Stimulated activated effector memory CD8-positive, alpha-beta T cell treated with anti-CD3 and anti-CD28 coated beads, Interleukin-12 subunit alpha, Interleukin-12 subunit beta, amount 100 ng/mL, for 72 hours (primary cell): Measurements from ENCODE around the gene NUDT22.
"Not testable (repeated sequence)": the region's sequence is repeated elsewhere in the genome, so short reads cannot be mapped to it uniquely, and the experiment has no call there.

ENCODE experiments used
- ATAC-seq: fragments of 150-1000 bp; cut with Tn5 transposase; 2 replicates; pipeline ENCODE4 v1.10.0; 2021
- DNase-seq, 2 donors: peaks; one replicate each; pipeline ENCODE4 v3.0.0; 2021 to 2022; ENCODE audit warnings: low spot score in 2 of 2
- H3K27ac Mint-ChIP-seq: one replicate; pipeline ENCODE4 v1.8.0; 2022; ENCODE audit warnings: mild to moderate bottlenecking, mixed read lengths
- H3K36me3 Mint-ChIP-seq: one replicate; pipeline ENCODE4 v1.8.0; 2022; ENCODE audit warnings: mild to moderate bottlenecking, mixed read lengths
- H3K4me1 Mint-ChIP-seq: one replicate; pipeline ENCODE4 v1.8.0; 2022; ENCODE audit warnings: mixed read lengths
- H3K4me3 Mint-ChIP-seq: one replicate; pipeline ENCODE4 v1.8.0; 2022; ENCODE audit warnings: mild to moderate bottlenecking, mixed read lengths
- H3K9me3 Mint-ChIP-seq: one replicate; pipeline ENCODE4 v1.8.0; 2022; ENCODE audit warnings: mixed read lengths

The NUDT22 gene

DNA sequence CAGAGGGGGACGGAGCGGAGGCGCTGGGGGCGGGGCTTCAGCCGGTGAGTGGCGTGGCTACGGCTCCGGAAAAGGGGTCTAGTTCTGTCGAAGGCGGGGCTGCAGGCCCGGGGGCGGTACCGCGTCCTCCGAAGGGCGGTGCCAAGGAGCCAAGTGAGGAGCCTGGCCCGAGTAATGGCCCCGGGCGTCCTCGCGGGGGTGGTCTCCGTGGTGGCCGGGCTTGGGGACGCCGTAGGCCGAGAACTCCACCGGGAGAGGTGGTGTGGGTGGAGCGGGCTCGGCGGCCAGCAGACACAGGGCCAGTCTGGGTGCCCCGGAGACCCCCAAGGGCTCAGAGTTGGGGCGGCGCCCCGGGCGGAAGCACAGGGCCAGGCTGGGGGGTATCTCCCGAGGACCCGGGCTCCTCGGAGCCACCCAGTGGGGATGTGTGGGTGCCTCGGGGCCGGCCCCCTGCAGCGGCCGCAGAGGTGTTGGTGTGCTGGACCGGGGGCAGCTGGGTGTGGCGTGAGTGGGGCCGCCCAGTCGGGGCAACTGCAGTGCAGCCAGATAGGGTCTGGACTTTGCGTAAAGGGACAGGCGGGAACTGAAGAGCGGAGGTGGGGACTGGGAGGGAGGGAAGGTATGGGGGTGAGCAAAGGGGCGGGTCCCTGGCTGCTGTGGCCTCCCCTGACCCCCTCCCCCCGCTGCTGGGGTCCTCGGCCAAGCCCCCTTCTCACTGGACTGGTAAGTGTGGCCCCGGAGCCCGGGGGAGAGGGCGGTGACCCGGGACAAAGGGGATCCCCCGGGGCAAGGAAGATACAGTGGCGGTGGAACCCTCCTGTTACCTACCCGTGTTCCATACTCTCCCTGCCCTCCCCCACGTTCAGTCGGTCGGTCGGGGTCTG, 15.7 kb downstream of the NUDT22 start:
- peak overlapping the region; percentile 95 for H3K4me3 Mint-ChIP-seq
- peaks cover 87% of the 10 kb centered on the region for H3K36me3 Mint-ChIP-seq
- H3K27ac Mint-ChIP-seq, result peak overlapping the region; percentile 95
- no peaks in the 10 kb centered on the region for H3K9me3 Mint-ChIP-seq
- H3K4me1 Mint-ChIP-seq, result peaks cover 39% of the 10 kb centered on the region
- ATAC-seq (peak; percentile 6), DNase-seq (peak in 1 of 2 donors; percentile 33)

DNA sequence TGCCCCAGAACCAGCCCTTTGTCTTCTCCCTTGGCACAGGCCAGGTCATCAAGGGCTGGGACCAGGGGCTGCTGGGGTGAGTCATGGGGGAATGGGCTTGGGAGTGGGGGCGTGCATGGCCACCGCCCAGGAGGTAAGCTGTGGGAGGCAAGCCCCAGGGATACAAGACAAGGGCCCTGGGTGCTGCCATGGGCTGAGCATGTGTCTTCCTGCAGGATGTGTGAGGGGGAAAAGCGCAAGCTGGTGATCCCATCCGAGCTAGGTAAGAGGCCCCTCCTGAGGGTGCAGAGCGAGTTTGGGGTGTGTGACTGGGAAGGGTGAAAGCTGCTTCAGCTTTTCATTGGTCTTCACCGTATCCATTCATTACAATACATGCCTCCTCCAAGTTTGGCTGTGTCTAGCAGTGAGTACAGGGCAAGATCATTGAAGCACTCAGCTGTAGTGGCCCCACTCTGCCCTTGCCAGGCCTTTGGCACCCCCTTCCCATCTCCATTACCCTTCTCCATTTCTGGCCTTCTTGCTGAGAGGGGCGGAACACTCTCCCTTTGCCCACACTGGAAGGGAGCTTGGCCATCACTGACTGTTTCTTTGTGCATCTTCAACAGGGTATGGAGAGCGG, 17.3 kb downstream of the NUDT22 start:
- H3K9me3 Mint-ChIP-seq, result no peaks in the 10 kb centered on the region
- H3K4me1 Mint-ChIP-seq, result peaks cover 52% of the 10 kb centered on the region
- H3K4me3 Mint-ChIP-seq, result peak overlapping the region; percentile 95
- ATAC-seq, result no peak
- H3K27ac Mint-ChIP-seq, result peak overlapping the region; percentile 95
- DNase-seq, result no peak
- peaks cover 77% of the 10 kb centered on the region for H3K36me3 Mint-ChIP-seq

DNA sequence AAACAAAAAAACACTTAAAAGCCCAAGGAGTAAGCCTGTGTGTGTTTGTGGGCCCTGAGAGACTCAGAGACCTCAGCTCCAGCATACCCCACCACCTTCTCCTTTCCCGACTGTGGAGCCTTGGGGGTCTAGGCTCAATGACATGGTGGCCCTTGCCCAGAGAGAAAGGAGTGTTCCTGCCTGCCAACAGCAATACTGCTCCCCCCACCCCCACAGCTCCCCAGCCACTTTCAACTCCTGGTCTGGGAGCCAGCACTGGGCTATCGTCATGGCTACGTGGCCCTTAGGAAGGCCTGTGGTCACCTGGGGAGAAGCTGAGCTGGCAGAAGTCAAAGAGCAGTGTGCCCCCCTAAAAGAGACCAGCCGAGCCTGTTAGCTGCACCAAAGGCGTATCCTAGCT, 18.0 kb downstream of the NUDT22 start:
- peaks cover 52% of the 10 kb centered on the region for H3K4me1 Mint-ChIP-seq
- no peak for ATAC-seq
- peak overlapping the region; percentile 95 for H3K4me3 Mint-ChIP-seq
- peaks cover 79% of the 10 kb centered on the region for H3K36me3 Mint-ChIP-seq
- H3K9me3 Mint-ChIP-seq, result no peaks in the 10 kb centered on the region
- no peak overlapping the region for H3K27ac Mint-ChIP-seq
- no peak for DNase-seq

DNA sequence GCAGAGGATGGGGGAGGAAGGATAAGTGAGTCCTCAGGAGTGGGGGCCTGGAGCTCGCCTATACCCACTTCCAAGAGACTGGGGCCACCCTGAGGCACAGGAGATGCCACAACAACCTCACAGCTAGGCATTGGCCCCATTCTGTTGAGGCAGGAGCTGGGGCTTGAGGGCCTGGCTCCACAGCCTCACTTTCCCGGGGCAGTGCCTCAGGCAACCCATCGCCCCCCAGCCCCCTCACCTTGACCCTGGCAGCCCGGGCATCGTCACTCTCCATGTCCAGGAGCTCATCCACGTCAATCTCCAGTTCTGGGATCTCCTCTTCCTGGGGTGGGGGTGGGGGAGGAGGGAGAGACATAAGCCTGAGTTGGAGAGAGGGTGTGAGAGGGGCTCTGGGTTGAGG, 18.9 kb downstream of the NUDT22 start:
- peaks cover 73% of the 10 kb centered on the region for H3K36me3 Mint-ChIP-seq
- H3K9me3 Mint-ChIP-seq, result no peaks in the 10 kb centered on the region
- H3K4me3 Mint-ChIP-seq, result peak overlapping the region; percentile 95
- ATAC-seq, result no peak
- peak overlapping the region; percentile 95 for H3K27ac Mint-ChIP-seq
- DNase-seq, result no peak
- peaks cover 46% of the 10 kb centered on the region for H3K4me1 Mint-ChIP-seq

DNA sequence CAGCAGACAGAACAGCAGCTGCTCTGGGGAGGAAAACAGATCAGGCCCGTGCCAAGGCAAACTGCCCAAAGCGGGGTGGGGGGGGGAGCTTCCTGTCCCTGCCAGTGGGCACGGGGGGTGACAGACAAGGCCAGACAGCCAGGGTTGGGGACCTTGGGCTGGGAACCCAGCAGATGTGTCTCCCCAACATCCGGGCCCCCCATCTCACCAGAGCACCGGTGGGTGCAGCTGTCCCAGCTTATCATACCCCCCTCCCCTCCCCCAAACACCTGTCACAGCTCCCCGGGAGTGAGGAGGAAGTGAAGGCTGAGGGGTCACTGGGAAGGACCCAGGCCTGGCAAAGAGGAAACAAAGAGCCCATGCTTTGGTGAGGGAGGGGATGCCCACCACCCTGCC, 19.3 kb downstream of the NUDT22 start:
- Mint-ChIP-seq H3K4me3 (peak overlapping the region; percentile 95), H3K27ac (peak overlapping the region; percentile 95), H3K36me3 (peaks cover 70% of the 10 kb centered on the region), H3K9me3 (no peaks in the 10 kb centered on the region), H3K4me1 (peaks cover 42% of the 10 kb centered on the region)
- ATAC-seq (no peak), DNase-seq (no peak)

DNA sequence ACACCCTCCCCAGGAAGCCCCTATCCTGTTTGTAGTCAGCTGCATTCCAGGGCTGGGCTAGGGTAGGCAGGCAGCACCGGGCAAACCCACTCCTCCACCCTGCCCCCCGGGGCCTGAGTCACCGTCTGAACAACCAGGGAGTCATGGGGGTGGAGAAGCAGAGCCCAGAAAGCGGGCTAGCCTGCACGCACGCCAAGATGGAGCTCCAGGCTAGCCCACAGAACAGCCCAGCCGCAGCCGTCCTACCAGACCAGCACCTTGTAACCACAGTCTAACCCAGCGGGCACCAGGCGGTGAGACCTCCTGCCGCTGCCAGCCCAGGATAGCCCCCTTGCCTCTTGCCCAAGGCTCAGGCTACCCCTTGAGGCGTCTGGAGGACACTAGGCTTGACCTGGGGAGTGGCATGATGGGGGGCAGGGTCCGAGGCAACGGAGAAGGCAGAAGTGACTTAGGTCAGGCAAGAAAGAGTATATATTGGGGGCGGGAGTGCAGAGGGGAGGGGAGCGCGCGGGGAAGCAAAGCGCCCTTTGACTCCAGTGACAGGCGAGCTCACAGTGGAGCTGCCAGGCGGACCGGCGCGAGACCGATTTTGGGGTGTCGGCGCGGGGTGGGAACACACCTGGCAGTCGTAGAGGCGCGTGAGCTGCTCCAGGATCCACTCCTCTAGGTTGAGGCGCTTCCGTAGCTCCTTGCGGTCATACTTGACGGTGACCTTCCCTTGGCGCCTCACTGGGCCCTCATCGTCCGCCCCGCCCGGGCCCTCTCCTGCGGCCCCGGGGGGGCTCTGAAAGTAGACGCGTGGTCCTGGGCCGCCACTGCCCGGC, 19.9 kb downstream of the NUDT22 start:
- peaks cover 63% of the 10 kb centered on the region for H3K36me3 Mint-ChIP-seq
- ATAC-seq (peak; percentile 25), DNase-seq (peak; percentile 42 to 81)
- no peaks in the 10 kb centered on the region for H3K9me3 Mint-ChIP-seq
- H3K4me1 Mint-ChIP-seq, result peaks cover 45% of the 10 kb centered on the region
- peak overlapping the region; percentile 95 for H3K27ac Mint-ChIP-seq
- peak overlapping the region; percentile 95 for H3K4me3 Mint-ChIP-seq

DNA sequence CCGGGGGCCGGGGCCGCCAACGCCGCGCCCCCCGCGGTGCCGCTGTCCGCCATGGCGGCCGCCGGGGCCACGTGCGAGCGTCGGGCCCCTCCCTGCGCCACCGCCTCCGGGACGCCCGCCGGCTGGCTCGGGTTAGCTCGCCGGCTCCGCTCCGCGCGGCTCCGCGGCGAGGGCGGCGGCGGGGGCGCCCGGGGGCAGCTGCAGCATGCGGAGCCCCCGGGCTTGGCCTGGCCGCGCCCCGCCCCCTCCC, 20.5 kb downstream of the NUDT22 start:
- Mint-ChIP-seq H3K4me1 (peaks cover 41% of the 10 kb centered on the region), H3K27ac (peak overlapping the region; percentile 95), H3K4me3 (peak overlapping the region; percentile 95), H3K36me3 (peaks cover 58% of the 10 kb centered on the region)
- DNase-seq, H3K9me3 Mint-ChIP-seq: not testable (repeated sequence)
- peak; percentile 24 for ATAC-seq

DNA sequence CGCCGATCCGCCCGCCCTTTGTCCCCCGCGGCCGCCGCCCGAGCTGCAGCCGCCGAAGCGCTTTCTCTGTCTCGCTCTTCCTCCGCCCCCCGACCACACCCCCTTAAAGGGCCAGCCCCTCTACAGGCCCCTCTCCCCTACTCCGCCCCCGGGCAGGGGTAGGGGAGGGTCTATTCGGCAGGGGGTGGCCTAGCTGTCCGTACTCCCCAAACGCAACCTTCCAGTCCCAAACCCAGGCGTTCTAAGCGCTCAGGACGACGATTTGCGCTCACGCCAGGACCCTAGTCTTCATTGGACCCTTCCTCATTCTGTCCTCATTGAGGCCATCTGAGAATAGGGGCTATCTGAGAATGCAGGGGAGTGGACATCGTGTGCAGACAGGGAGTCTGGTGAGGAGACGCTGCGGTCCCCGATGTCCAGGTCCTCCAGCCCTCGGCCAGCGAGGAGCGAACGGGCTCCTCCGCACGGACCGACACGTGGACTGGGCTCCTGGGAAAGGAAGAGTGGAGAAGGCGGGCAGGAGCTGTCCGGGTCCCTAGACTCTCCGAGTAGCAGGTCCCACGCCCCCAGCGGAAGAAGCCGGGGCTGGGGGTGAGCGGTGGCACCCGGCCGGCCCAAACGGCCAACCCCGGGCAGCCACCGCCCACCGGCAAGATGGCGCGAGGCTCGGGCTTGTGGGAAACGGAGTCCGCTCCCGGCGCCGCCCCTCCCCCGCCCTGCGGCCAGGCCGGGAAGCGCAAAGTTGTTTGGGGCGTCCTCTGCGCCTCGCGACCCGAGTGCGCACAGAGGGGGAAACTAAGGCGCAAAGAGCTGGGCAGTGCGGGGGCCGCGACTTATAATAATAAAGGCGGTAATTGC, 21.0 kb downstream of the NUDT22 start, which contains the start of gene PPP1R14B:
PPP1R14B (minus strand) TSS at position 73 of the 858 bp plus-strand sequence. CDS start 270 bp downstream, outside the sequence.
- peaks cover 53% of the 10 kb centered on the region for H3K36me3 Mint-ChIP-seq
- peak; percentile 70 for ATAC-seq
- H3K27ac Mint-ChIP-seq, result peak within 1 kb of the TSS; percentile 95
- peak within 1 kb of the TSS; percentile 95 for H3K4me3 Mint-ChIP-seq
- H3K4me1 Mint-ChIP-seq, result peaks cover 43% of the 10 kb centered on the region
- DNase-seq, result peak; percentile 66 to 88
- no peaks in the 10 kb centered on the region for H3K9me3 Mint-ChIP-seq

DNA sequence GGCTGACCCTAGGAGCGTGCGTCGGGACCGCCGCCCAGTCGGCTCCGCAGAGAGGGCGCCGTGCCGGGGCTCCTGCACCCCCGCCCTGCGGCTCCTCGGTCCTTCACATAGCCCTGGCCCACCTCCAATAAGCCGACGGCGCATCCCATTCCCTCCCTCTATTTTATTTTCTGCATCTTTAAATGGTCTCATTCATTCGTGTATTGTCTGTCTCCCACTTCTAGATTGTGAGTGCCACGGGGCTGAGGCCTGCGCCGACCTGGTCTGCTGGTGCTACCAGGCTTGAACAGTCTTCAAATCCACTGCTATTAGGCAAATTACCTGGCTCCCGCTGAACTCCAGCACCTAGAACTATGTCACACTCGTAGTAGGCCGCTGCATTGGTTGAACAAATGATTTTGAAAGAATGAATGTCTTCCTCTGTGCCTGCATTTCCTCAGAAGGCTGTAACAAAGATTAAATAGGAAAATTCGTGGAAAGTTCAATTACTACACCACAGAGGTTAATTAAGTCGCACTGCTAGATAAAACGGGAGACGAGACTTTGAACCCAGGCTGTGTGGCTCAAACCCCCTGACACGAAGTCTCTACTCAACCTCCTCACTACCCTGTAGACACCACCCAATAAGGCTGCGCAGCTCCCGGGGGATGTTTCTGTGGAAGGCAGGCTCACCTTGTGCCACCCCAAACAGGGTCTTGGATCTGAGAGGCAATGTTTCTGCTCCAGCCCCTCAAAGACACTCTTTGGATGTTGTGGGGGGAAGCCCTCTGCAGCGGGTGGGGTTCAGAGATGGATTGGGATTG, 21.9 kb downstream of the NUDT22 start:
- peak overlapping the region; percentile 95 for H3K4me3 Mint-ChIP-seq
- DNase-seq (no peak), ATAC-seq (no peak)
- H3K4me1 Mint-ChIP-seq, result peaks cover 39% of the 10 kb centered on the region
- H3K36me3 Mint-ChIP-seq, result peaks cover 44% of the 10 kb centered on the region
- peak overlapping the region; percentile 29 for H3K27ac Mint-ChIP-seq
- no peaks in the 10 kb centered on the region for H3K9me3 Mint-ChIP-seq

DNA sequence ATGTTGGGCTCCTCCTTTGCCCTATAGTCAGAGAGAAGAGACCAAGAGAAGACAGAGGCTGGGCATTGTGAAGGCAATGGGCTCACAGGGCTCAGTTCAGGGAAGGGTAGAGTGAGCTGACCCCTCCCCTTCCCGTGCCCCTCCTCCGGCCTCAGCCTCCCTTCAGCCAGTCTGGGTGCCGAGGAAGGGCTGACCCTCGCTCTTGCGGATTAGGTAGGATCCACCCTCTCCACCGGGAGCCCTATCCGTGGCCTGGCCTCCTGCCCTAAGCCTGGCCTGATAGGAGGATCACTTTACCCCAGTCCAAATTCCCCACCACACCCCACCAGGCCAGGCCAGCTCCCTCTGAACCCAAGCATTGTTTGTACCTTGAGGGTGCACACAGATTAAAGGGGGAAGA, 22.5 kb downstream of the NUDT22 start:
- Mint-ChIP-seq H3K4me1 (peaks cover 34% of the 10 kb centered on the region), H3K4me3 (peak overlapping the region; percentile 95), H3K9me3 (no peaks in the 10 kb centered on the region), H3K36me3 (peaks cover 38% of the 10 kb centered on the region), H3K27ac (no peak overlapping the region)
- DNase-seq (no peak), ATAC-seq (no peak)

DNA sequence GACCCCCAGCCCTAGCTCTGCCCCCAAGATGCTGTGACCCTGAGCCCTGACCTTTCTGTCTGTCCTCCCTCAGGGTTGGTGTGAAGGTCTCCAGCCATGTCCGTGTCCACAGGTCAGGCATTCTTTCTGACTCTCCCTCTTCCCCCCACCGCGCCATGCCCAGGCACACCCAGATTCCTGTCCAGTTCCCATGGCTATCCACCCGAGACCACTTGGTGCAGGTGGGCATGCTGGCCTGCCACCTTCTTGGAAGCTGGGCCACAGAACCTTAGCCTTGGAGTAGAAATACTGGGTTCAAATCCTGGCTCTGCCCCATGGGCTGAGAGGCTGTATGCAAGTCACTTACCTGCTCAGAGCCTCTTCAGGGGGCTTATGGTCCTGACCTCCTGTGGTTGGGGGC, 23.0 kb downstream of the NUDT22 start:
- peaks cover 34% of the 10 kb centered on the region for H3K4me1 Mint-ChIP-seq
- no peaks in the 10 kb centered on the region for H3K9me3 Mint-ChIP-seq
- H3K27ac Mint-ChIP-seq, result no peak overlapping the region
- peak overlapping the region; percentile 94 for H3K4me3 Mint-ChIP-seq
- DNase-seq (no peak), ATAC-seq (no peak)
- H3K36me3 Mint-ChIP-seq, result peaks cover 33% of the 10 kb centered on the region

DNA sequence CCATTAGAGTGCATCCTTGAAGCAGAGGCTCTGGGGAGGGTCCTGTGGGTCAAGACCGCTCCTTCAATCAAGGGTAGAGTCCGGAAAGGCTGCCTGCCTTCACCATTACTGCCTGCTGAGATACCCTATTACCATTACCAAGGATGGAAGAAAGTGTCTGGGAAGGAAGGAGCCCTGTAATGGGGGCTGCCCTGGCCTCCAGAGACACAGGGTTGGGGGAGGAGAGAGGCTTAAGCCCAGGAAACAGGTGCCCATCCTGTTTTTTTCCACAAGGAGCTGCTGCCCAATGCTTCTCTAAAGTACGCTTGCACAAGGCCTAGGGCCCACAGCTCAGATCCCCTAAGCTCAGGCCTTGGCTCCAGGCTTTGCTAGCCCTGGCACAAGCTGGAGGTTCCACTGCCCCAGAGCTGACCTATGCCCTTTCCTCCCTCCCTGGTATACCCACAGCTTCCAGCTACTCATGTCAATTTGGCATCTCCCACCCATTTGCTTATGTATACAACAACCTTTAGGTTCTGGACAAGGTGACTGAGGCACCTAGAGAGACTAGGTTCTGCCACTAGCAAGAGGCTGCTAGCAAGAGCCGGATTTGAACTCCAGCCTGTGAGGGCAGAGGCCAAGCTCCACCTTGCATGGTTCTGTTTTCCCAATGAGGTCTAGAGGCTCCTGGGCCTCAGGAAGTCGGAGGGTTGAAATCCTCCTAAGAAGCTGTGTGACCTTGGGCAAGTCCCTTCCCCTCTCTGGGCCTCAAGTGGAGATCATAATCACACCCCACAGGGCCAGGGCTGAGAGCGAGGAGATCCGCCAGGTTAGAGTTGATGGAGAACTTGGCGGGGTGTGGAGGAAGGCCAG, 23.7 kb downstream of the NUDT22 start:
- Mint-ChIP-seq H3K36me3 (peaks cover 26% of the 10 kb centered on the region), H3K27ac (no peak overlapping the region), H3K4me1 (peaks cover 33% of the 10 kb centered on the region), H3K4me3 (peak overlapping the region; percentile 94), H3K9me3 (no peaks in the 10 kb centered on the region)
- DNase-seq (no peak), ATAC-seq (no peak)

DNA sequence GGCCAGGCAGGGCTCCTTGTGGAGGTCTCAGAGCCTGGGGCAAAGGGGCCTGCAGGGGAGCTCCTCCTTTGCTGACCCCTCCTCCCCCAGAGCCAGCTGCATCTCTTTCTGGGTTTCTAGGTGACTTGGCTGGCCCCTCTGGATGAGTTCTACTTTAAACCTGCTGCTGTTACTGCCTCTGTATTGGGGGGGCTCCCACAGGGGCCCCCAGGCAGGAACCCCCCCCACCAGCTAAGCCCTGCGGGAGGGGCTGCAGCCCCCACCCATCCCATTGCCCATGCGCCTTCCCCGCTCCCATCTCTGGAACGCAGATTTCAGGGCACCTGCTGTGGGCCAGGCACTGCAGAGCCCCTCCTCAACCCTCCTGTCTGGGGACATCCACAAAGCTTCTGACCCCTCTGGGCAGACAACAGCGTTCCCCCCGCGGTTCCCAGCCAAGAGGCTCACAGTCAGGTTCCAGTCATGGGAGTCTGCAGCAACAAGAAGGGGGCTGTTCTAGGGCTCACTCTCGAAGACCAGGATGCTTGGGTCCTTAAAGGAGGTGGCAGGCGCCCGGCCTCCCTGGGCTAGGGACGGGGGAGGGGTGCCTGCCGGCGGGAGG, 24.4 kb downstream of the NUDT22 start:
- no peak for DNase-seq
- peak; percentile 0 for ATAC-seq

More for the DNA sequence above, 24.4 kb downstream of the NUDT22 start:
- Mint-ChIP-seq H3K36me3 (peaks cover 20% of the 10 kb centered on the region), H3K4me3 (peak overlapping the region; percentile 94), H3K4me1 (peaks cover 33% of the 10 kb centered on the region), H3K27ac (no peak overlapping the region), H3K9me3 (no peaks in the 10 kb centered on the region)
